ENCODE measurements around the gene VPS45.

VPS45 gene

GRCh38 chr1:150072959-150073358, 5.4 kb downstream of the VPS45 start:
- no peak for DNase-seq (ENCODE audit: low read depth, low spot score)

- DNase-seq (ENCODE audit: low read depth, low spot score): no peak
These were observed 5.9 kb downstream of the VPS45 start for GRCh38 chr1:150073516-150073915.

GRCh38 chr1:150076066-150076465, 8.5 kb downstream of the VPS45 start:
- DNase-seq (ENCODE audit: low read depth, low spot score): no peak

GRCh38 chr1:150076985-150077384, 9.4 kb downstream of the VPS45 start:
- DNase-seq (ENCODE audit: low read depth, low spot score): no peak

GRCh38 chr1:150080784-150081183, 13.2 kb downstream of the VPS45 start:
- DNase-seq (ENCODE audit: low read depth, low spot score): no peak

- DNase-seq (ENCODE audit: low read depth, low spot score): no peak
These were observed 14.9 kb downstream of the VPS45 start for GRCh38 chr1:150082494-150082893.

GRCh38 chr1:150083907-150084306, 16.3 kb downstream of the VPS45 start:
- no peak for DNase-seq (ENCODE audit: low read depth, low spot score)

- DNase-seq (ENCODE audit: low read depth, low spot score): no peak
These were observed 17.8 kb downstream of the VPS45 start for GRCh38 chr1:150085406-150085805.

- DNase-seq (ENCODE audit: low read depth, low spot score): no peak
These were observed 19.8 kb downstream of the VPS45 start for GRCh38 chr1:150087415-150087814.

- DNase-seq (ENCODE audit: low read depth, low spot score): no peak
These were observed 22.4 kb downstream of the VPS45 start for GRCh38 chr1:150089846-150090520.

GRCh38 chr1:150092180-150092791, 24.7 kb downstream of the VPS45 start:
- DNase-seq (ENCODE audit: low read depth, low spot score): no peak

- no peak for DNase-seq (ENCODE audit: low read depth, low spot score)
These were observed 26.2 kb downstream of the VPS45 start for GRCh38 chr1:150093805-150094204.

- no peak for DNase-seq (ENCODE audit: low read depth, low spot score)
These were observed 27.2 kb downstream of the VPS45 start for GRCh38 chr1:150094734-150095265.

- DNase-seq (ENCODE audit: low read depth, low spot score): no peak
These were observed 35.4 kb downstream of the VPS45 start for GRCh38 chr1:150102986-150103385.

- DNase-seq (ENCODE audit: low read depth, low spot score): no peak
These were observed 38.8 kb downstream of the VPS45 start for GRCh38 chr1:150106341-150106740.

GRCh38 chr1:150109586-150109985, 42.0 kb downstream of the VPS45 start:
- no peak for DNase-seq (ENCODE audit: low read depth, low spot score)

GRCh38 chr1:150110116-150110515, 42.5 kb downstream of the VPS45 start:
- no peak for DNase-seq (ENCODE audit: low read depth, low spot score)

GRCh38 chr1:150111670-150112069, 44.1 kb downstream of the VPS45 start:
- no peak for DNase-seq (ENCODE audit: low read depth, low spot score)

- no peak for DNase-seq (ENCODE audit: low read depth, low spot score)
These were observed 47.5 kb downstream of the VPS45 start for GRCh38 chr1:150115121-150115520.

- no peak for DNase-seq (ENCODE audit: low read depth, low spot score)
These were observed 51.1 kb downstream of the VPS45 start for GRCh38 chr1:150118716-150119115.

GRCh38 chr1:150121236-150121862, 53.8 kb downstream of the VPS45 start:
- DNase-seq (ENCODE audit: low read depth, low spot score): no peak

- no peak for DNase-seq (ENCODE audit: low read depth, low spot score)
These were observed 59.2 kb downstream of the VPS45 start for GRCh38 chr1:150126811-150127210.

- no peak for DNase-seq (ENCODE audit: low read depth, low spot score)
These were observed 59.9 kb downstream of the VPS45 start for GRCh38 chr1:150127464-150127863.

Data from iPS DF 19.7 (cell line).